ENCODE measurements around the gene PROP1.

DNA sequence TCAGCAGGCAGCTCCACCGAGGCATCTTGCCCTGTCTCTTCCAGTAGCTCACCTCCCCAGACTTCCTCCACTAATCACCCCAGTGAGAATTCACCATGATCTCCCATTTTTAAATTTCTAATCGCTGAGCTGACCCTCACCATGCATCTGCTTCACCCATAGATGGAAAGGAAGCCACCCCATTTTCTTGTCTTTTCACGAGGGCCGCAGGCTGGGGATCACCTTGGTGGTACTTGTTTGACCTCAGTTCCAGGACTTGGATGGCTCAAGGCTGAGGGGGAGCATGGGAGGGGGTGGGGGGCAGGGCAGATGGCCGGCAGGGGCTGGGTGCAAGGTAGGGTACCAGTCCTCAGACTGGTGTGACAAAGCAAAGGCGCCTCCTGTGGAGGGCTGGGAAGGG lies 3.6 kb downstream of the PROP1 start:
- TF ChIP-seq GATA3 (IDR thresholded peaks at IDR 0.05; ENCODE audit: low read depth, low read length) (no peak), GATA2 (IDR thresholded peaks at IDR 0.05; ENCODE audit: low read depth, low read length) (no peak)
